A673 (cell line): ENCODE measurements around the gene ARL6IP1. TPM values are rescaled to one million over a fixed set of nuclear protein-coding genes. Genes with fewer than 3 reads are reported as not detected.
A peak's percentile ranks its signal among the peaks of the same experiment; 100 is the strongest.

Source experiments
- BruUV-seq: library from RNA; stranded (reverse); fragments of 400-500 nt; replicated peaks from 2 replicates; lab custom pipeline; 2021; lab: Mats Ljungman, UMichigan
- CTCF ChIA-PET: fragments of 300-600 bp; sonication (Branson Sonifier 250); formaldehyde crosslinking; loops from one replicate; lab custom pipeline; 2022; ENCODE audit warnings: antibody characterized with exemption; lab: Charles Lee
- POLR2A ChIA-PET: fragments of 300-600 bp; sonication (Branson Sonifier 250); formaldehyde crosslinking; loops from one replicate; lab custom pipeline; 2022; ENCODE audit warnings: antibody characterized with exemption; ENCODE audit not compliant: low non-redundant PET; lab: Charles Lee
- DNase-seq: peaks from one replicate; pipeline ENCODE4 v3.0.0-alpha.2; 2015; ENCODE audit warnings: low spot score
- H3K27ac ChIP-seq: fragments of 200-600 bp; sonication (generic); 2 replicates; pipeline ENCODE4 v1.5.1; 2016; ENCODE audit warnings: mixed run types, low read depth, mild to moderate bottlenecking, mixed read lengths, antibody characterized with exemption, low read length; ENCODE audit not compliant: poor library complexity, severe bottlenecking
- H3K27me3 ChIP-seq: fragments of 200-600 bp; sonication (generic); replicated peaks from 2 replicates; pipeline ENCODE4 v1.6.1; 2017; ENCODE audit warnings: mixed run types, low read depth, mild to moderate bottlenecking, mixed read lengths, antibody characterized with exemption, low read length; ENCODE audit not compliant: insufficient read depth, poor library complexity
- H3K36me3 ChIP-seq: fragments of 200-600 bp; sonication (generic); 2 replicates; pipeline ENCODE4 v1.6.1; 2016; ENCODE audit warnings: mixed run types, mild to moderate bottlenecking, mixed read lengths, antibody characterized with exemption, low read length; ENCODE audit not compliant: insufficient read depth, poor library complexity, severe bottlenecking
- H3K4me1 ChIP-seq: fragments of 200-600 bp; sonication (generic); 2 replicates; pipeline ENCODE4 v1.6.1; 2017; ENCODE audit warnings: mixed run types, mild to moderate bottlenecking, mixed read lengths, antibody characterized with exemption, low read length; ENCODE audit not compliant: insufficient read depth, poor library complexity, severe bottlenecking
- H3K4me3 ChIP-seq: fragments of 200-600 bp; sonication (generic); 2 replicates; pipeline ENCODE4 v1.5.1; 2016; ENCODE audit warnings: low read depth, mixed run types, mild to moderate bottlenecking, mixed read lengths, low read length; ENCODE audit not compliant: poor library complexity, severe bottlenecking
- H3K9me3 ChIP-seq: fragments of 200-600 bp; sonication (generic); 2 replicates; pipeline ENCODE4 v1.6.1; 2016; ENCODE audit warnings: mixed run types, low read depth, mild to moderate bottlenecking, mixed read lengths, antibody characterized with exemption, low read length; ENCODE audit not compliant: poor library complexity, severe bottlenecking
- EZH2 ChIP-seq: fragments of 200-600 bp; sonication (generic); IDR thresholded peaks from 2 replicates; pipeline ENCODE4 v1.6.1; 2017; ENCODE audit warnings: borderline replicate concordance, low read depth, mild to moderate bottlenecking, mixed read lengths, antibody characterized with exemption, low read length; ENCODE audit not compliant: poor library complexity, severe bottlenecking
- intact Hi-C: fragments of 100-400 bp; cut with micrococcal nuclease; formaldehyde crosslinking; loops from one replicate; pipeline ENCODE4 v1.10.0; 2022; ENCODE audit not compliant: unreplicated experiment
- total RNA-seq: library from RNA; stranded (reverse); gene quantifications from 2 replicates; pipeline ENCODE4 v1.2.3, GENCODE V29; 2021
- TF ChIP-seq, protein P1 (sequence below): fragments of 300-800, 200-600 bp; sonication (generic); conservative IDR thresholded peaks from 2 replicates; pipeline ENCODE4 v1.5.1; 2017; ENCODE audit warnings: low read depth, mild to moderate bottlenecking, antibody characterized with exemption, low read length, moderate library complexity, mixed read lengths

ARL6IP1 gene
- total RNA-seq, 1 experiment from 2014 or later = 223 TPM

DNA sequence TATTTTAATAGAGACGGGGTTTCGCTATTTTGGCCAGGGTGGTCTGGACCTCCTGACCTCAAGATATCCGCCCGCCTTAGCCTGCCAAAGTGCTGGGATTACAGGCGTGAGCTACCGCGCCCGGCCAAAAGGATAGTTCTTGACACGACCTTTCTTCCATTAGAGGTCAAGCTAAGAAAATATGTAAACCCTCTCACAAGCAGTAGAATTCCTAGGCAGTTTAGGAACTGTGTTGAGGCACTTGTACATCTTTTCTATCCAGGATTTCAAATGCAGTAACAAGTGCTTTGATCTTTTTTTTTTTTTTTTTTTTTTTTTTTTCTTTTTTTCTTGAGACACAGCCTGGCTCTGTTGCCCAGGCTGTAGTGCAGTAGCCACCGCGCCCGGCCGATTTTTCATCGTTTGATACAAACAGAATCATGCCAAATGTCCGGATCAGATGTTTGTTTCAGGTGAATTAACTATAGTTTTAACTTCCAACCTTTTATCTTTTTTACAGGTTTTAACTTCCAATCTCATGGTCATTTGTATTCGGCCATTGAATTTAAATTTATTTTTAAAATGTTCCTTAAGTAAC, 1.5 kb upstream of the ARL6IP1 start:
- intact Hi-C loops = loop anchor here (10.0 kb wide), 1 partner anchor 272 kb away; no protein-coding TSS in a partner anchor
- H3K4me3 ChIP-seq = no peak overlapping the region
- H3K36me3 ChIP-seq = peaks cover 15% of the 10 kb centered on the region
- H3K27ac ChIP-seq = peak overlapping the region; percentile 80
- no peak for TF ChIP-seq EZH2
- TF ChIP-seq, protein P1, sequence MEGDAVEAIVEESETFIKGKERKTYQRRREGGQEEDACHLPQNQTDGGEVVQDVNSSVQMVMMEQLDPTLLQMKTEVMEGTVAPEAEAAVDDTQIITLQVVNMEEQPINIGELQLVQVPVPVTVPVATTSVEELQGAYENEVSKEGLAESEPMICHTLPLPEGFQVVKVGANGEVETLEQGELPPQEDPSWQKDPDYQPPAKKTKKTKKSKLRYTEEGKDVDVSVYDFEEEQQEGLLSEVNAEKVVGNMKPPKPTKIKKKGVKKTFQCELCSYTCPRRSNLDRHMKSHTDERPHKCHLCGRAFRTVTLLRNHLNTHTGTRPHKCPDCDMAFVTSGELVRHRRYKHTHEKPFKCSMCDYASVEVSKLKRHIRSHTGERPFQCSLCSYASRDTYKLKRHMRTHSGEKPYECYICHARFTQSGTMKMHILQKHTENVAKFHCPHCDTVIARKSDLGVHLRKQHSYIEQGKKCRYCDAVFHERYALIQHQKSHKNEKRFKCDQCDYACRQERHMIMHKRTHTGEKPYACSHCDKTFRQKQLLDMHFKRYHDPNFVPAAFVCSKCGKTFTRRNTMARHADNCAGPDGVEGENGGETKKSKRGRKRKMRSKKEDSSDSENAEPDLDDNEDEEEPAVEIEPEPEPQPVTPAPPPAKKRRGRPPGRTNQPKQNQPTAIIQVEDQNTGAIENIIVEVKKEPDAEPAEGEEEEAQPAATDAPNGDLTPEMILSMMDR = no peak
- no TSS peak for BruUV-seq
- ChIA-PET CTCF (no interaction called here), POLR2A (no interaction called here)
- no peak for DNase-seq
- H3K9me3 ChIP-seq = no peaks in the 10 kb centered on the region
- peaks cover 42% of the 10 kb centered on the region for H3K4me1 ChIP-seq
- no peaks in the 10 kb centered on the region for H3K27me3 ChIP-seq

DNA sequence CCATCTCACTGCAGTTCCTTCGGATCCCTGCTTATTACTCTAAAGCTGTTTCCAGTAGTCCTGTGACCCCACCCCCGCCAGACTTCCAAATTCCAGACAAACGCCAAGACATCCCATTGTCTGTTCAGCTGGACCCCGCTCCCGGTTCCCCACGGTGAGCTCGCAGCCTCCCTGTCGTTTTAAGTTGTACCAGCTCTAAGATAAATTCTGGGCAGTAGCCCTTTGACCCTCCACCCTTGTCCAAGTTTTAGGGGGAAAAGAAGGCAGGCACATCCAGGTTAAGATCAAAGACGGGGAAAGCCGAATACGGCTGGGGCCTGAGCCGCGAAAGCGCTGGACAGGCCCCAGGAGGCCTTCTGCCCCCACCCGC, 589 bp downstream of the ARL6IP1 start:
- Histone ChIP-seq H3K36me3 (peaks cover 36% of the 10 kb centered on the region), H3K27ac (peak overlapping the region; percentile 95), H3K9me3 (no peaks in the 10 kb centered on the region), H3K4me1 (peaks cover 51% of the 10 kb centered on the region), H3K4me3 (peak overlapping the region; percentile 94), H3K27me3 (no peaks in the 10 kb centered on the region)
- no TSS peak for BruUV-seq
- TF ChIP-seq, protein P1 = no peak
- TF ChIP-seq EZH2 = no peak
- intact Hi-C loops = loop anchor here (10.0 kb wide), 1 partner anchor 274 kb away; no protein-coding TSS in a partner anchor
- CTCF ChIA-PET = no interaction called here
- no peak for DNase-seq
- POLR2A ChIA-PET = interaction anchor here (1.6 kb wide), 1 partner anchor 11 kb away, joined by 29 read pairs; the partner anchor contains the start of gene RPS15A

DNA sequence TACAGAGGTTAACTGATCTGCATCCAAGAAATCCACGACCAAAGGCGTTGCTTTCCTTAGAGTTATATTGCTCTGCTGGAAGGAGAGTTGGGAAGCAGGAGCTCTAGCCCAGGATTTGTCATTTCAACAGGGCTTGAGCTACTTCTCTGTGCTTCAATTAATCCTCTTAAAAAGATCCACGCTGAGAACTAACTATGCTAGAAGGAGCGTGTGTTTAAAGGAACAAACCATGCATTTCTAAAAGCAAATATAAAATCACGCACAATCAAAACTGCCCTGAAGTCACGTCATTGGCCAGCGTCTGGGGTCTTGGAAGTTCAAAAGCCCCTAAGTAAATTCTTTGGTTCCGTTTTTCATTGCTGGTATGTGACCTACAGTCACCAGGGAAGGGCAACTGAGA, 1.1 kb downstream of the ARL6IP1 start:
- intact Hi-C loops = loop anchor here (10.0 kb wide), 1 partner anchor 275 kb away; no protein-coding TSS in a partner anchor

More for the DNA sequence above, 1.1 kb downstream of the ARL6IP1 start:
- TF ChIP-seq, protein P1 = no peak
- TF ChIP-seq EZH2 = no peak
- peak overlapping the region; percentile 95 for H3K27ac ChIP-seq
- H3K4me1 ChIP-seq = peaks cover 48% of the 10 kb centered on the region
- peak overlapping the region; percentile 94 for H3K4me3 ChIP-seq
- peaks cover 41% of the 10 kb centered on the region for H3K36me3 ChIP-seq
- no peak for DNase-seq
- BruUV-seq = TSS peak; percentile 29
- no peaks in the 10 kb centered on the region for H3K27me3 ChIP-seq
- H3K9me3 ChIP-seq = no peaks in the 10 kb centered on the region
- ChIA-PET POLR2A (no interaction called here), CTCF (no interaction called here)
